B cell (primary cell): ENCODE data around the gene SLC12A7. TPM values are rescaled to one million over a fixed set of nuclear protein-coding genes. Genes with fewer than 3 reads are reported as not detected.

Experiments used
- ATAC-seq: fragments of 200-7000 bp; cut with Tn5 transposase; one replicate; pipeline ENCODE4 v1.10.0; 2021; ENCODE audit warnings: low read depth, mild to moderate bottlenecking, moderate number of reproducible peaks, moderate library complexity
- CTCF ChIA-PET: fragments of 350-600 bp; sonication (Branson Sonifier 250); formaldehyde crosslinking; loops from one replicate; lab custom pipeline; 2021; ENCODE audit warnings: antibody characterized with exemption, inconsistent platforms; lab: Charles Lee
- POLR2A ChIA-PET: fragments of 350-600 bp; sonication (Branson Sonifier 250); formaldehyde crosslinking; loops from one replicate; lab custom pipeline; 2021; ENCODE audit warnings: antibody characterized with exemption; lab: Charles Lee
- DNase-seq: peaks from one replicate; pipeline ENCODE4 v3.0.0; 2013
- H2AFZ ChIP-seq: 2 replicates; pipeline ENCODE4 v1.6.1; 2012; ENCODE audit warnings: mild to moderate bottlenecking, low read depth, low read length; ENCODE audit not compliant: insufficient read depth, poor library complexity, severe bottlenecking
- H3K27ac ChIP-seq, 2 donors: 1 replicate in 1 of 2; 2 replicates in 1 of 2; pipeline ENCODE4 v1.5.1; 2012 to 2013; ENCODE audit warnings: low read length in 2 of 2, mild to moderate bottlenecking in 2 of 2, moderate library complexity in 1 of 2
- H3K27me3 ChIP-seq, 4 experiments: fragments of 200-600 bp in 1 of 4; sonication (generic) in 1 of 4; replicated peaks in 1 of 4; 1 replicate in 2 of 4; 2 replicates in 2 of 4; pipeline versions ENCODE4 v1.6.1 to v1.7.0; 2013 to 2016; ENCODE audit warnings: low read length in 3 of 4, mild to moderate bottlenecking in 2 of 4, mixed read lengths in 1 of 4, moderate library complexity in 1 of 4; ENCODE audit not compliant: insufficient read depth in 4 of 4, control insufficient read depth in 3 of 4; ENCODE audit errors: control extremely low read depth in 1 of 4
- H3K36me3 ChIP-seq, 2 experiments: replicated peaks in 1 of 2; 1 replicate in 1 of 2; 2 replicates in 1 of 2; pipeline versions ENCODE4 v1.6.1 to v1.7.1; 2013; ENCODE audit warnings: low read length in 1 of 2; ENCODE audit not compliant: insufficient read depth in 2 of 2, control insufficient read depth in 1 of 2; ENCODE audit errors: control extremely low read depth in 1 of 2, extremely low read depth in 1 of 2
- H3K4me1 ChIP-seq, 2 donors: fragments of 200-600 bp in 1 of 2; sonication (generic) in 1 of 2; 1 replicate in 1 of 2; 2 replicates in 1 of 2; pipeline versions ENCODE4 v1.5.1 to v1.6.1; 2013 to 2017; ENCODE audit warnings: low read length in 2 of 2; ENCODE audit not compliant: control insufficient read depth in 2 of 2, insufficient read depth in 2 of 2
- H3K4me2 ChIP-seq: replicated peaks from 2 replicates; pipeline ENCODE3; 2012; ENCODE audit warnings: mild to moderate bottlenecking, low read depth, low read length; ENCODE audit not compliant: poor library complexity, severe bottlenecking
- H3K4me3 ChIP-seq, 5 experiments: fragments of 200-600 bp in 1 of 5; sonication (generic) in 1 of 5; 1 replicate in 3 of 5; 2 replicates in 2 of 5; pipeline versions ENCODE4 v1.5.1 to v1.7.0; 2011 to 2016; ENCODE audit warnings: low read length in 4 of 5, mild to moderate bottlenecking in 4 of 5, low read depth in 2 of 5, control low read depth in 1 of 5, moderate library complexity in 1 of 5; ENCODE audit not compliant: insufficient read depth in 1 of 5; ENCODE audit errors: control extremely low read depth in 1 of 5, extremely low read depth in 1 of 5
- H3K79me2 ChIP-seq: fragments of 200-600 bp; sonication (generic); one replicate; pipeline ENCODE4 v1.6.0; 2016; ENCODE audit warnings: low read length; ENCODE audit not compliant: control insufficient read depth, insufficient read depth
- H3K9ac ChIP-seq: fragments of 200-600 bp; sonication (generic); 2 replicates; pipeline ENCODE4 v1.6.1; 2017; ENCODE audit warnings: mild to moderate bottlenecking, low read length, moderate library complexity
- H3K9me3 ChIP-seq, 3 donors: one replicate each; pipeline versions ENCODE4 v1.6.1 to v1.7.1; 2013; ENCODE audit warnings: low read length in 2 of 3; ENCODE audit not compliant: control insufficient read depth in 2 of 3, insufficient read depth in 1 of 3; ENCODE audit errors: control extremely low read depth in 1 of 3
- H4K20me1 ChIP-seq: 2 replicates; pipeline ENCODE4 v1.6.0; 2012; ENCODE audit warnings: mild to moderate bottlenecking, low read length; ENCODE audit not compliant: insufficient read depth, control insufficient read depth, poor library complexity, severe bottlenecking
- H3K27ac Mint-ChIP-seq: one replicate; pipeline ENCODE4 v1.8.0; 2021; ENCODE audit warnings: mixed read lengths
- H3K27me3 Mint-ChIP-seq: one replicate; pipeline ENCODE4 v1.8.0; 2021; ENCODE audit warnings: mixed read lengths
- H3K4me1 Mint-ChIP-seq: one replicate; pipeline ENCODE4 v1.8.0; 2021; ENCODE audit warnings: mixed read lengths
- H3K4me3 Mint-ChIP-seq: one replicate; pipeline ENCODE4 v1.8.0; 2021; ENCODE audit warnings: mixed read lengths
- H3K9me3 Mint-ChIP-seq: one replicate; pipeline ENCODE4 v1.8.0; 2022; ENCODE audit warnings: mixed read lengths; ENCODE audit not compliant: insufficient read depth
- EZH2 ChIP-seq: IDR thresholded peaks from 2 replicates; pipeline ENCODE4 v1.6.1; 2012; ENCODE audit warnings: borderline replicate concordance, low read depth, mild to moderate bottlenecking, moderate library complexity, low read length; ENCODE audit not compliant: insufficient read depth, poor library complexity, severe bottlenecking
- WGBS: methylation state at CpG from one replicate; pipeline ENCODE4 v1.1.5; 2013; ENCODE audit warnings: missing lambda C conversion rate; ENCODE audit not compliant: insufficient coverage; 5-methylcytosine and 5-hydroxymethylcytosine counted together
- intact Hi-C: fragments of 100-400 bp; cut with micrococcal nuclease; formaldehyde crosslinking; loops from one replicate; pipeline ENCODE4 v1.10.0; 2022
- polyA plus RNA-seq: library from polyadenylated mRNA; depleted of rRNA; stranded (reverse); fragments of >200 nt; gene quantifications from 2 replicates; pipeline ENCODE4 v1.2.3, GENCODE V29; 2012
- total RNA-seq, 2 donors: library from RNA; stranded (reverse); fragments of 120-200 nt in 1 of 2; gene quantifications; 1 replicate in 1 of 2; 2 replicates in 1 of 2; pipeline versions ENCODE4 v1.2.3 to v1.2.4, GENCODE V29; 2013 to 2022
- TF ChIP-seq, protein P1 (sequence below): fragments of 200-600 bp; IDR thresholded peaks from one replicate; pipeline ENCODE4 v1.8.0; 2022; ENCODE audit warnings: antibody characterized with exemption, mild to moderate bottlenecking

The SLC12A7 gene
- total and polyA plus RNA-seq, 2 donors (not counting 1 experiment from before 2014, with no cell fraction given): 25.5 to 34.4 TPM

DNA sequence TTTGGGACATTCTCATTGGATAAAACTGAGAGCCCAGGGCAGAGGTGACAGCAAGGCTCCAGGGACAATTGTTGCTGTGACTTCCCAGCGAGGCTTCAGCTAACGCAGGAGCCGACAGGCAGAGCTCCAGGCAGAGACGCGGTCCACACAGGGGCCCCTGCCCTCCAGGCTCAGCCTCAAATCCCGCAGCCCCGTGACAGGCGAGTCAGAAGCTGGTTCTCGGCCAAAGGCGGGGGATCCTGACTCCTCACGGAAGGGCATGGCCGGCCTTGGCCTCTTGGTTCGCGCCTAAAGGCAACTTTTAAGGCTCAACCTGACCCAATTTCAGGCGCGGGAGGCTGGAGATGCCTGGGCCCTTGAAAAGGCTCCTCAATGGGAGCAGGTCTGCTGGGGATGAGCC is 21.3 kb downstream of the SLC12A7 start:
- H3K4me1 ChIP-seq: no peaks in the 10 kb centered on the region
- H3K27ac ChIP-seq: no peak overlapping the region
- intact Hi-C loops: no loop called here
- ChIA-PET POLR2A (no interaction called here), CTCF (no interaction called here)
- DNase-seq (no peak), ATAC-seq (no peak)
- Mint-ChIP-seq H3K27me3 (no peaks in the 10 kb centered on the region), H3K27ac (no peak overlapping the region), H3K4me3 (no peak overlapping the region), H3K9me3 (no peaks in the 10 kb centered on the region), H3K4me1 (no peaks in the 10 kb centered on the region)
- no peak overlapping the region for H3K9ac ChIP-seq
- H3K9me3 ChIP-seq: peaks cover 0 to 4% (median 0%) of the 10 kb centered on the region in 3 donors
- TF ChIP-seq, protein P1, sequence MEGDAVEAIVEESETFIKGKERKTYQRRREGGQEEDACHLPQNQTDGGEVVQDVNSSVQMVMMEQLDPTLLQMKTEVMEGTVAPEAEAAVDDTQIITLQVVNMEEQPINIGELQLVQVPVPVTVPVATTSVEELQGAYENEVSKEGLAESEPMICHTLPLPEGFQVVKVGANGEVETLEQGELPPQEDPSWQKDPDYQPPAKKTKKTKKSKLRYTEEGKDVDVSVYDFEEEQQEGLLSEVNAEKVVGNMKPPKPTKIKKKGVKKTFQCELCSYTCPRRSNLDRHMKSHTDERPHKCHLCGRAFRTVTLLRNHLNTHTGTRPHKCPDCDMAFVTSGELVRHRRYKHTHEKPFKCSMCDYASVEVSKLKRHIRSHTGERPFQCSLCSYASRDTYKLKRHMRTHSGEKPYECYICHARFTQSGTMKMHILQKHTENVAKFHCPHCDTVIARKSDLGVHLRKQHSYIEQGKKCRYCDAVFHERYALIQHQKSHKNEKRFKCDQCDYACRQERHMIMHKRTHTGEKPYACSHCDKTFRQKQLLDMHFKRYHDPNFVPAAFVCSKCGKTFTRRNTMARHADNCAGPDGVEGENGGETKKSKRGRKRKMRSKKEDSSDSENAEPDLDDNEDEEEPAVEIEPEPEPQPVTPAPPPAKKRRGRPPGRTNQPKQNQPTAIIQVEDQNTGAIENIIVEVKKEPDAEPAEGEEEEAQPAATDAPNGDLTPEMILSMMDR: no peak
- TF ChIP-seq EZH2: no peak
- H2AFZ ChIP-seq: no peak overlapping the region
- no peaks in the 10 kb centered on the region for H3K27me3 ChIP-seq
- no peak overlapping the region for H3K4me3 ChIP-seq
- peaks cover 17% of the 10 kb centered on the region for H4K20me1 ChIP-seq
- no peak overlapping the region for H3K4me2 ChIP-seq
- H3K36me3 ChIP-seq: peaks cover 0 to 2% of the 10 kb centered on the region in 2 experiments
- 90% methylated on average over 16 of the region's 16 CpGs for WGBS
- no peaks in the 10 kb centered on the region for H3K79me2 ChIP-seq

DNA sequence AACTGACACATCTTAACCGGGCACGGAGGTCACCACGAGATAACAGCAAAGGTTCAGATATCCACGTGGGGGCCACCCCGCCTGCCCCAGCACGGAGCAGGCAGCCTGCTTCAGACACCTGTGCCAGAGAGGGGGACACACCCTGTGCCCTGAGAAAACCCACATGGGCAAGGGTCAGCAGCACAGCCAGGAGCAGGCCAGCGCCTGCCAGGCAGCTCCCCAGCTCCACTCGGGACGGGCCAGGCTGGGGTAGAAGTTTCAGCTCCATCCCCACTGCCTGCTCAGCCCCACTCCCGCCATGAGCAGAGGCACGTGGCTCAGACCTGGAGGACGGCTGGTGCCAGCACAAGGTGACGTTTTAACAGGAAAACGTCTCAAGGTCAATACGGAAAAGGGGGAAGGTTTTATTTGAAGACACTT is 22.2 kb downstream of the SLC12A7 start:
- no peaks in the 10 kb centered on the region for H3K27me3 Mint-ChIP-seq
- H3K4me3 Mint-ChIP-seq: no peak overlapping the region
- POLR2A ChIA-PET: no interaction called here
- Histone ChIP-seq H3K4me3 (no peak overlapping the region), H4K20me1 (peaks cover 8% of the 10 kb centered on the region), H3K79me2 (no peaks in the 10 kb centered on the region), H3K9ac (no peak overlapping the region), H3K27me3 (no peaks in the 10 kb centered on the region), H3K9me3 (peaks cover 0 to 4% (median 0%) of the 10 kb centered on the region in 3 donors), H3K4me2 (no peak overlapping the region), H3K4me1 (no peaks in the 10 kb centered on the region), H3K36me3 (peaks cover 0 to 2% of the 10 kb centered on the region in 2 experiments), H3K27ac (no peak overlapping the region), H2AFZ (no peak overlapping the region)
- intact Hi-C loops: no loop called here
- 96% methylated on average over 15 of the region's 15 CpGs for WGBS
- no peaks in the 10 kb centered on the region for H3K4me1 Mint-ChIP-seq
- no peak for DNase-seq
- CTCF ChIA-PET: no interaction called here
- H3K27ac Mint-ChIP-seq: no peak overlapping the region
- TF ChIP-seq EZH2: no peak
- TF ChIP-seq, protein P1: no peak
- H3K9me3 Mint-ChIP-seq: no peaks in the 10 kb centered on the region
- no peak for ATAC-seq
